Measurements from ENCODE around the gene ATRAID.

- TF ChIP-seq TAF1 (IDR thresholded peaks at IDR 0.05; ENCODE audit: borderline replicate concordance, low read depth, low read length) (no peak), POLR2A (IDR thresholded peaks at IDR 0.05; ENCODE audit: low read depth, low read length) (no peak)
Measured at GRCh38 chr2:27222407-27222806, 10.6 kb downstream of the ATRAID start.
